Activated CD4-positive, alpha-beta T cell treated with anti-CD3 and anti-CD28 coated beads, Interleukin-2, amount 50 U/mL, for 16 hours (primary cell): ENCODE measurements around the gene MIR17HG.
A peak's percentile ranks its signal among the peaks of the same experiment; 100 is the strongest.
"Not testable (repeated sequence)": the region's sequence is repeated elsewhere in the genome, so short reads cannot be mapped to it uniquely, and the experiment has no call there.

ENCODE experiments used
- DNase-seq: peaks from one replicate; pipeline ENCODE4 v3.0.0-alpha.2; 2020

MIR17HG gene

GRCh38 chr13:91347202-91347995 is at the start of gene MIR17HG:
TSS of gene MIR17HG (plus strand) at chr13:91347687.
- peak; percentile 95 for DNase-seq

GRCh38 chr13:91298060-91298459 is 49.4 kb upstream of the MIR17HG start:
- no peak for DNase-seq

GRCh38 chr13:91302111-91302510 is 45.4 kb upstream of the MIR17HG start:
- DNase-seq = no peak

GRCh38 chr13:91303031-91303430 is 44.5 kb upstream of the MIR17HG start:
- DNase-seq = no peak

GRCh38 chr13:91304741-91305140 is 42.7 kb upstream of the MIR17HG start:
- no peak for DNase-seq

GRCh38 chr13:91305652-91306051 is 41.8 kb upstream of the MIR17HG start:
- no peak for DNase-seq

GRCh38 chr13:91307887-91308286 is 39.6 kb upstream of the MIR17HG start:
- no peak for DNase-seq

- DNase-seq = peak; percentile 18
Observed at GRCh38 chr13:91308299-91308698, 39.2 kb upstream of the MIR17HG start.

- no peak for DNase-seq
Observed at GRCh38 chr13:91311491-91311890, 36.0 kb upstream of the MIR17HG start.

- no peak for DNase-seq
Observed at GRCh38 chr13:91312324-91312723, 35.2 kb upstream of the MIR17HG start.

- DNase-seq = peak; percentile 41
Observed at GRCh38 chr13:91313103-91313502, 34.4 kb upstream of the MIR17HG start.

- DNase-seq = no peak
Observed at GRCh38 chr13:91313581-91313980, 33.9 kb upstream of the MIR17HG start.

GRCh38 chr13:91314888-91315287 is 32.6 kb upstream of the MIR17HG start:
- DNase-seq = no peak

- DNase-seq = no peak
Observed at GRCh38 chr13:91318886-91319285, 28.6 kb upstream of the MIR17HG start.

- DNase-seq = no peak
Observed at GRCh38 chr13:91319996-91320395, 27.5 kb upstream of the MIR17HG start.

GRCh38 chr13:91320990-91321389 is 26.5 kb upstream of the MIR17HG start:
- not testable (repeated sequence) for DNase-seq

- peak; percentile 17 for DNase-seq
Observed at GRCh38 chr13:91323349-91323748, 24.1 kb upstream of the MIR17HG start.

GRCh38 chr13:91326146-91326545 is 21.3 kb upstream of the MIR17HG start:
- DNase-seq = no peak

GRCh38 chr13:91328726-91329125 is 18.8 kb upstream of the MIR17HG start:
- no peak for DNase-seq

GRCh38 chr13:91329733-91330132 is 17.8 kb upstream of the MIR17HG start:
- no peak for DNase-seq

GRCh38 chr13:91331047-91331915 is 16.2 kb upstream of the MIR17HG start:
- no peak for DNase-seq

- DNase-seq = peak; percentile 63
Observed at GRCh38 chr13:91346062-91346461, 1.4 kb upstream of the MIR17HG start.

- DNase-seq = peak; percentile 73
Observed at GRCh38 chr13:91346850-91347201, 661 bp upstream of the MIR17HG start.
